Left kidney (tissue), 2 donors: ENCODE measurements around the gene RNF144A. TPM values are rescaled to one million over a fixed set of nuclear protein-coding genes. Genes with fewer than 3 reads are reported as not detected.

ENCODE experiments used
- DNase-seq: peaks from one replicate; pipeline ENCODE4 v3.0.0-alpha.2; 2013
- polyA plus RNA-seq: library from polyadenylated mRNA; unstranded; fragments of 120-200 nt; gene quantifications from one replicate; pipeline ENCODE4 v1.2.1, GENCODE V29; 2013; ENCODE audit not compliant: insufficient read length

The RNF144A gene
- polyA plus RNA-seq, 1 donor: 62.9 TPM

- no peak for DNase-seq
Observed at GRCh38 chr2:7044253-7045250, 127.3 kb downstream of the RNF144A start.

DNA sequence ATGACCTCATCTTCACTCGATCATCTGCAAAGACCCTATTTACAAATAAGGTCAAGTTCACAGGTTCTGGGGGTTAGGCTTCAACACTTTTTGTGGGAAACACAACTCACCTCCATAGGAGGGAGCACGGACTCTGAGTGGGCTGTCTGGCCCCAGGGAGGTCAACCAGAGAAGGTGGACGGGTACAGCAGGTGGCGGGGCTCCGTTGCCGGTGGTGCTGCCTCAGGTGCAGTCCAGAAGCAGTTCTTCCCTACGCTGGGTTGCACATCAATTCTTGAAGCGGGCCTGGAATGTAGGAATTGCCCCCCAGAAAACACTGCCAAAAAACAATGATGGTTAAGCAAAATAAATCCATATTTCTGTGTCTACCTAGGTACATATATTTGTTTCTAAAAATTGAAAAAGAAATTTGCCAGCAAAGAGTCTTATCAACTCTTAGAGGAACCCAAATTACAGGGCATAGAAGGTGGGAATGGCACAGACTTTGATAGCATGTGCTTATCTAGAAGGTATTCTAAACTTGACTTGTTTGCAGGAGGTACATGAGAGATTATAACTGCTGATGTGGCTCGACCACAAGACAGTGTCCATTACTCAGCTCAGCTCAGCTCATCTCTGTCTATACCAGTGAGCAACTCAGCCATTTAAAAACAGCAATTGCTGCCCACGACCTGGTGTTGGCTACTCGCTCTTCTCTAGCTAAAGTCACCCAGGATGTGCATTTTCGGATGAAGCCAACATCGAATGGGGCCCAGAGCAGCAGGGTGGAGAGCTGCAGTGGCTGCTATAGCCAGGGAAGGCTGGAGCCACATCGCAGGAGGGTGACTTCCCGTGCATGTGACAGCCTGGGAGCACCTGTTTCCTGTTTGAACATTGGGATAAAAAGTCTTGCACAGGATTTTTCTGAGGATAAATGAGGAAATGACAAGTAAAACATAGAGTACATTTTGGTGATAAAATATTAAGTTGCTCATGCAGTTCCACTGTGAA lies 128.7 kb downstream of the RNF144A start:
- DNase-seq: no peak

- no peak for DNase-seq
Observed at GRCh38 chr2:7047661-7048060, 130.4 kb downstream of the RNF144A start.

GRCh38 chr2:7048762-7049294 lies 131.6 kb downstream of the RNF144A start:
- no peak for DNase-seq

GRCh38 chr2:7052404-7052803 lies 135.2 kb downstream of the RNF144A start:
- no peak for DNase-seq

- peak; percentile 32 for DNase-seq
Observed at GRCh38 chr2:7053650-7054265, 136.5 kb downstream of the RNF144A start.

DNA sequence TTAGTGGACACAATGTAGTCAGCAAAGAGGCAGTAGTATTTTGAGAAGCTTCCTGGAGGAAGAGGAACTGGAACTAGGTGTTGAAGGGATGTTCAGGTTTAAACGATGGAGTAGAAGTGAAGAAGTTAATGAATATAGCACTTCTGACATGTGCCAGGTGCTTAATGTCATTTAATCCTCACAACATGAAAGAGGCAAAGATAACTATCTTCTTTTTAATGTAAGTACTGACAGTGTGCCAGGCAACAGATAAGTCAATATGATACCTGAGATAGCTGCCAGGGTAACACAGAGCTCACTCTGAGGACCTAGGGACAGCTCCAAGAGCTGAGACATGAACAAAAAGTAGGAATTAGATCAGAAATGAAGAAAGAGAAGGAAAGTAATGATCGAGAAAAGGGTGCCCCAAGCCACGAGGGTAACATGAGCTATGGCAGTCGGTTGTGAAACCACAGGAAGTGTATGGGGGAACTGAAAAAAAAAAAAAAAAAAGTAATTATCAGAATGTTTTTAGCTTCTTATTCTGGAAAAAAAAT lies 140.7 kb downstream of the RNF144A start:
- no peak for DNase-seq

GRCh38 chr2:7060156-7060555 lies 142.9 kb downstream of the RNF144A start:
- DNase-seq: no peak

- DNase-seq: peak; percentile 17
Observed at GRCh38 chr2:7060631-7061449, 143.6 kb downstream of the RNF144A start.

DNA sequence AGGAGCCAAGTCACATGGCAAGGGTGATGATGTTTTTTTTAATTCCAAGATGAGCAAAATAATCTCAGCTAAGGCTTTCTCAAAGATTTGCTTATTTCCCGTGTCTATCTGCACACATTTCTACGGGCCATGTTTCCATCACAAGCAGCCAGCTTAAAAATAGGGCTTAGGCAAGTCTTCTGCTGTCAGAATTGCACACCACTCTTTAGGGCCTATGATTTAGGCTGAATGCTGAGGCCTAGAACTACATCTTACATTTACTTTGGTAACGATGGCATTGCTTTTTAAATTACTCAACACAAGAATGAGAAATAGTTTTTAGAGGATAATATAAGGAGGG lies 144.2 kb downstream of the RNF144A start:
- DNase-seq: no peak

GRCh38 chr2:7061921-7062320 lies 144.7 kb downstream of the RNF144A start:
- DNase-seq: no peak

DNA sequence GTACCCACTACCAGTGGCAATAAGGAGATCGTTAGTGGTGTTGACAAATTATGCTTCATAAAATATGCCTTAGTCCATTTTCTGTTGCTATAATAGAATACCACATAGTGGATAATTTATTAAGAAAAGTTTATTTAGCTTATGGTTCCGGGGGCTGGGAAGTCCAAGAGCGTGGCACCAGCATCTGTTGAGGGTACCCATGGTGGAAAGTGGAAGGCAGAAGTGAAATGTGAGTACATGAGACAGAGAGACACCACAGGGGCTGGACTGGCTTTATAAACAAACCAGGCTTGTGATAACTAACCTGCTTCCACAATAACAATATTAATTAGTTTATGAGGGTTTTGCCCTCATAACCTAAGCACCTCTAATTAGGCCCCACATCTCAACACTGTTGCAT lies 146.6 kb downstream of the RNF144A start:
- DNase-seq: no peak

GRCh38 chr2:7068457-7068856 lies 151.2 kb downstream of the RNF144A start:
- DNase-seq: no peak

GRCh38 chr2:7070483-7070882 lies 153.3 kb downstream of the RNF144A start:
- no peak for DNase-seq

GRCh38 chr2:7071154-7071553 lies 153.9 kb downstream of the RNF144A start:
- DNase-seq: no peak

GRCh38 chr2:7071916-7072556 lies 154.8 kb downstream of the RNF144A start:
- DNase-seq: no peak

DNA sequence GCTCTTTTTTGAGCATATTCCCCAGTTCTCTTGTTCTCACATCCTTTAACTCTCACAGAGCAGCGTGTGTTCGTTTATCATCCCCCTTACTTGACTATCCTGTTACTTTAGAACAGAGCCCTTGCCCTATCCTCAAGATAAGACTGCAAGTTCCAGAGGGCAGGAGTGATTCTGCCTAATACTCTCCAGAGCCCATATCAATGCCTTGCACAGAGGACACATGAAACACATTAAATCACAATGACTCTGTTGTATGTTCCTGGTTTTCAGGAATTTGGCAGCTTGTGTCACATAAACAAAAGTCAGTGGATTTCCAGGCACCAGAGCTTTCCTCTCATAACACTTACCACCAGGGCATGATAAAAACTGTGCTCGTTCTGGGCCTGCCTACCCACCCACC lies 156.7 kb downstream of the RNF144A start:
- no peak for DNase-seq

- no peak for DNase-seq
Observed at GRCh38 chr2:7075834-7076233, 158.6 kb downstream of the RNF144A start.

- no peak for DNase-seq
Observed at GRCh38 chr2:7077660-7078267, 160.6 kb downstream of the RNF144A start.
